GM10248 (cell line): ENCODE measurements around the gene ABCA6.

Source experiments
- CTCF ChIA-PET: fragments of 300-600 bp; sonication (Branson Sonifier 250); formaldehyde crosslinking; extraction: SDS; loops from one replicate; lab custom pipeline; 2021; ENCODE audit warnings: antibody characterized with exemption; lab: Yijun Ruan, JAX
- POLR2A ChIA-PET: fragments of 350-650 bp; sonication (Branson Sonifier 250); formaldehyde crosslinking; extraction: SDS; loops from one replicate; lab custom pipeline; 2020; ENCODE audit warnings: antibody characterized with exemption; lab: Yijun Ruan, JAX
- DNase-seq: peaks from one replicate; pipeline ENCODE4 v3.0.0; 2012; ENCODE audit errors: extremely low spot score
- TF ChIP-seq, protein P1 (sequence below): IDR thresholded peaks from 2 replicates; pipeline ENCODE4 v1.5.1; 2012; ENCODE audit warnings: mild to moderate bottlenecking, low read depth; ENCODE audit errors: extremely low read depth, missing control alignments, control extremely low read depth

Gene ABCA6

GRCh38 chr17:69096541-69096940 lies 45.2 kb downstream of the ABCA6 start:
- ChIA-PET CTCF (no interaction called here), POLR2A (no interaction called here)
- TF ChIP-seq, protein P1, sequence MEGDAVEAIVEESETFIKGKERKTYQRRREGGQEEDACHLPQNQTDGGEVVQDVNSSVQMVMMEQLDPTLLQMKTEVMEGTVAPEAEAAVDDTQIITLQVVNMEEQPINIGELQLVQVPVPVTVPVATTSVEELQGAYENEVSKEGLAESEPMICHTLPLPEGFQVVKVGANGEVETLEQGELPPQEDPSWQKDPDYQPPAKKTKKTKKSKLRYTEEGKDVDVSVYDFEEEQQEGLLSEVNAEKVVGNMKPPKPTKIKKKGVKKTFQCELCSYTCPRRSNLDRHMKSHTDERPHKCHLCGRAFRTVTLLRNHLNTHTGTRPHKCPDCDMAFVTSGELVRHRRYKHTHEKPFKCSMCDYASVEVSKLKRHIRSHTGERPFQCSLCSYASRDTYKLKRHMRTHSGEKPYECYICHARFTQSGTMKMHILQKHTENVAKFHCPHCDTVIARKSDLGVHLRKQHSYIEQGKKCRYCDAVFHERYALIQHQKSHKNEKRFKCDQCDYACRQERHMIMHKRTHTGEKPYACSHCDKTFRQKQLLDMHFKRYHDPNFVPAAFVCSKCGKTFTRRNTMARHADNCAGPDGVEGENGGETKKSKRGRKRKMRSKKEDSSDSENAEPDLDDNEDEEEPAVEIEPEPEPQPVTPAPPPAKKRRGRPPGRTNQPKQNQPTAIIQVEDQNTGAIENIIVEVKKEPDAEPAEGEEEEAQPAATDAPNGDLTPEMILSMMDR, result no peak
- no peak for DNase-seq

GRCh38 chr17:69093995-69094394 lies 47.7 kb downstream of the ABCA6 start:
- TF ChIP-seq, protein P1, result no peak
- DNase-seq, result no peak
- CTCF ChIA-PET, result no interaction called here
- POLR2A ChIA-PET, result no interaction called here

DNA sequence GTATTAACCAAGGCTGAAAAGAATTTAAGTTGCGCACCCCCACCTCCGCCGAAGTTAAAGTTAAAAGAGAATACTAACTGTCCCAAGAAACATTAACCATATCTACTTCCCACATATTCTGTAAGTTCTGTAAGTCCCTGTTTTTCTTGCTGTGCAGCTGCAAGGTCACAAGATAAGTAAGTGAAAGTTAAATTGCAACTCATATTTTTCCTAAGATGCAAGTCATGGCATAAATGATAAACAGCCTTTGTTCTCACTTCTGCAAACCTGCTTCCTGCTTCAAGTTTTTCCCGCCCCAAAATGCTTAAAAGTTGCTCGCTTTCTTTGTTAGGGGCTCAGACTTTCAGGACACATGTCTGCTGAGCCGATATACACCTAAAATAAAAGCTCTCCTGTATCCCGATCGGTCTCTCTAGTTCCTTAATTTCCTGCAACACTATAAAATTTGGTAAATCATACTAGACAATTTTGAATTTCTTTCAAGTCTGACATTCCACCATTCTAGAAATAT lies 48.4 kb downstream of the ABCA6 start:
- TF ChIP-seq, protein P1, result no peak
- no peak for DNase-seq
- ChIA-PET CTCF (interaction anchor here (1.0 kb wide), 1 partner anchor 11 kb away, joined by 3 read pairs; no protein-coding TSS in a partner anchor), POLR2A (no interaction called here)

GRCh38 chr17:69090365-69090764 lies 51.3 kb downstream of the ABCA6 start:
- TF ChIP-seq, protein P1, result no peak
- ChIA-PET CTCF (interaction anchor here (0.8 to 2.8 kb wide), 4 partner anchors 9 to 462 kb away, joined by 3 to 8 read pairs (median 5); no protein-coding TSS in a partner anchor), POLR2A (no interaction called here)
- DNase-seq, result no peak

- TF ChIP-seq, protein P1, result no peak
- ChIA-PET CTCF (interaction anchor here (1.5 to 1.8 kb wide), 3 partner anchors 9 to 22 kb away, joined by 3 to 4 read pairs (median 3); no protein-coding TSS in a partner anchor), POLR2A (no interaction called here)
- DNase-seq, result no peak
Measured at GRCh38 chr17:69088643-69089200, 53.0 kb downstream of the ABCA6 start.

GRCh38 chr17:69086641-69087040 lies 55.1 kb downstream of the ABCA6 start:
- no peak for DNase-seq
- ChIA-PET POLR2A (no interaction called here), CTCF (interaction anchor here (1.0 to 1.6 kb wide), 2 partner anchors 13 to 31 kb away, joined by 3 to 4 read pairs; no protein-coding TSS in a partner anchor)
- TF ChIP-seq, protein P1, result no peak
